ENCODE results near the gene KRT31.
"Not testable (repeated sequence)": the region's sequence is repeated elsewhere in the genome, so short reads cannot be mapped to it uniquely, and the experiment has no call there.

The KRT31 gene

DNA sequence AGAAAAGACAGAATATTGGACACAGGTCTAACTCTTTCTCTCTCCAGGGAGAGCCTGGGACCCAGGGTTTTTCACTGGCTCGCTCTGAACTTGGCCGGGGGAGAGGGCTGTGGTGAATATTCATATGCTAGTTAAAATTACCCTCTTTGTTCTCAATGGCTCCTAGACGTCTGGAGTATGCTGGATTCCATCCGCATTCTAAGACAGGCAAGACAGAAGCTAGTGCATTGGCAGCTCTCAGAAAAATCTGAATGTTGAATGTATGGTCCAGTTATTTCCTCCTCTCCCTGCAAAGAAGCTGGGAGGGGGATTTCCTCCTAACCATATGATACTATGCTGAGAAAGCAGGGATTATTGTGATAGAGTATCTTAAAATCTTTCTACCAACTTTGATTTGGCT is 9.7 kb downstream of the KRT31 start:
- no peak for DNase-seq (ENCODE audit: low read depth)

DNA sequence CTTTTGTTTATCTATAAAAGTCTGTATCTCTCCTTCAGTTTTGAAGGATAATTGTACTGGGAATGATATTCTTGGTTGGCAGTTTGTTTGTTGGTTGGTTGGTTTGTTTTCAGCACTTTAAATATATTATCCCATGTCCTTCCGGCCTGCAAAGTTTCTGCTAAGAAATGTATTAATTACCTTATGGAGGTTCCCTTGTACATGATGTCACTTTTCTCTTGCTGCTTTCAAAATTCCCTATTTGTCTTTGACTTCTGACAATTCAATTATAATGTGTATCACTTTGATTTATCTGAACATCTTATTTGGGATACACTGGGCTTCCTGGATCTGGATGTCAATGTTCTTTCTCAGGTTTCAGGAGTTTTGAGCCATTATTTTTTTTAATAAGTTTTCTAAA is 11.2 kb downstream of the KRT31 start:
- DNase-seq (ENCODE audit: low read depth), result no peak

DNA sequence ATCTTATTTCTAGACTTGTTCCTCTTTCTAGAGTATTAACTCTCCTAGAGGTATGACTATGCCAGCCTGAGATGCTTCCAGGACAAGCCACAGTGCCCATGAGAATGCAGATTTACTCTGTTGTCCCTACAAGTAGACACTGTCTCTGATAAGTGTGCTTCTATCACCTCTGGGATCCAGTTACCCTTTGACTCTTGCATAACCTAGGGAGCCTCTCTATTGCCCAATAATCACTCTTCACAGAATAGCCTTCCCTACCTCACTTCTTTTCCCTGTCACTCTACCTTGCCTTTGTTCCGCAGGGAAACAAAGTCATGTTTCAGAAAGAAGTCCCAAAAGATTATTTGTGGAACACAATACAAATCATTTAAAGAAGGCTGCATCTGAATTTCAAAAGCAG is 13.7 kb downstream of the KRT31 start:
- no peak for DNase-seq (ENCODE audit: low read depth)

DNA sequence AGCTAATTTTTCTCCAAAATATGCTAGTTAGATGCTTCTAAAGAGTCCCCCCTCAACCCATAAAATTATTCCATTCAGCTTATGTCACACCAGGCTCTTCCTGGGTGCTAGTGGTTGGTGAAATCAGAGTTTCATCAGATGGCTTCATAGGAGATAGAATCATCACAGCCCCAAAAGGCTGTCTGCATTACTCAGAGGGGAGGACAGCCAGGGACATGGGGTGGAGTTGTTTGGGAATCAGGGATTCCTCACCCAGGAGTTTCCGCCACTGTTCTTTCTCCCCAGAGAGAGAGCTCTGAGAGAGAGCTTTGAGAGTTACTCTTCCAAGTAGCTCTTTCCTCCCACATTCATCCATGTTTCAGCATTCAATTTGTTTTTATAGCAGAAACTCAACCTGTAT is 15.0 kb downstream of the KRT31 start:
- DNase-seq (ENCODE audit: low read depth), result no peak

DNA sequence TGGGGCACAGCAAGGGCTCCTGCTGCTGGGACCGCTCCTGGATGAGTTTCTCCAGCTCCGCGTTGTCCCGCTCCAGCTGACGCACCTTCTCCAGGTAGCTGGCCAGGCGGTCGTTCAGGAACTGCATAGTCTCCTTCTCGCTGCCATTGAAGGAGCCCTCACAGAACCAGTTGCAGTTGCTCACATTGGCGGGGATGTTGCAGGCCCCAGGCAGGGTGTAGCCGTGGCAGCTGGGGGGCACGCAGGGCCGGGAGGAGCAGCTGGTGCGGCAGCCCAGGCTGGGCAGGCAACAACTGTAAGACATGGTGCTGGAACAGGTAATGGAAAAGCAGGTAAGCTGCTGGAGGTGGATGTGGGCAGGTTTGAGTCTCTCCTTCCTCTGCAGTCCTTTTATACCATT is 15.5 kb downstream of the KRT31 start, which contains the start of gene KRT34:
KRT34 (minus strand) TSS at position 364 of the 400 bp plus-strand sequence; CDS start at position 304, 60 bp downstream.
- not testable (repeated sequence) for DNase-seq (ENCODE audit: low read depth)

DNA sequence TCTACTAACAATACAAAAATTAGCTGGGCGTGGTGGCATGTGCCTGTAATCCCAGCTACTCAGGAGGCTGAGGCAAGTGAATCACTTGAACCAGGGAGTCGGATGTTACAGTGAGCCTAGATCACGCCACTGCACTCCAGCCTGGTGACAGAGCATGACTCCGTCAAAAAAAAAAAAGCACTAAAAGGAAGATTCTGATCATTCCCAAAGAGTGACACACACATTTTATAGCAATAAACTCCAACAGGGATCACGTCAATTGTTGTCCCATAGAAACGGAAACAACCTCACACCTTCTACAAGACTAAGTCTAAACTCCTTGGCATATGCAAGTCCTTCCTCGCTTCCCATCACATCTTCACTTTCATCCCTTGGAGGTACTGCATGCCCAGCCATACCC is 17.3 kb downstream of the KRT31 start:
- not testable (repeated sequence) for DNase-seq (ENCODE audit: low read depth)

DNA sequence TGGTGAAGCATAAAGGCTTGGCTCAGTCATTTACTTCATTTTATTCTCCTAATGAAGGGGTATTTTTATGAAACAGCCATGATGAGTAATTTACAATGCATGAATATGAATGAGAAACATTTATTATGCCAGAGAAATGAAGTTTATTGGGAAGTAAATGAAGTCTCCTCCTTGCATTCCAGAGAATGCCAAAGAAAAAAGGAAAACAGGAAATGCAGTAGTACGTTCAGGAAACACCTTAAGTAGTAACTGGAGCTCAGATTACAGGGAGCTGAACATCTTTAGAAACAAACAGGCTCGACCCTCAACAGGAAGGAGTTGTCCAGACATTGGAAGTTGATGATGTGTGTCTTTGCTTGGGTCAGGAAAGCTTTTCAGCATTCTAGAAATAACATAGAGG is 19.9 kb downstream of the KRT31 start:
- DNase-seq (ENCODE audit: low read depth), result no peak

DNA sequence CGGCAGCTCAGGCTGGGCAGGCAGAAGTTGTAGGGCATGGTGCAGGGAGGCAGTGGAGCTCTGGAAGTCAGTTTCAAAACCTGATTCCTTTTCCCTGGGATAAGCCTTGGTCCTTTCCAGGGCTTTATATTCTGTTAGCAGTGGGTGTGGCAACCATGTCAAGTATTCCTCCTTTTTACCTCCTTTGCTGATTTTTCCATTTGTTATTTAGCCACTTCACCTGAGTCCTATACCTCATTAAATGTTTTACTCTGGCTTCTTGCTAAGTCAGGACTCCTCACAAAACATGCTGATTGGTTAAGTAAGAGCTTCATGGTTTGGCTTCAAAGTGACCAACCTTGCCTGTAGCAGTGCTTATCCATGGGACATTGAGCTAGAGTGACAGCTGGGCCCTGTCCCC is 27.7 kb downstream of the KRT31 start, which contains the start of gene KRT33B:
KRT33B (minus strand) TSS at position 101 of the 400 bp plus-strand sequence; CDS start at position 38, 63 bp downstream.
- no peak for DNase-seq (ENCODE audit: low read depth)

DNA sequence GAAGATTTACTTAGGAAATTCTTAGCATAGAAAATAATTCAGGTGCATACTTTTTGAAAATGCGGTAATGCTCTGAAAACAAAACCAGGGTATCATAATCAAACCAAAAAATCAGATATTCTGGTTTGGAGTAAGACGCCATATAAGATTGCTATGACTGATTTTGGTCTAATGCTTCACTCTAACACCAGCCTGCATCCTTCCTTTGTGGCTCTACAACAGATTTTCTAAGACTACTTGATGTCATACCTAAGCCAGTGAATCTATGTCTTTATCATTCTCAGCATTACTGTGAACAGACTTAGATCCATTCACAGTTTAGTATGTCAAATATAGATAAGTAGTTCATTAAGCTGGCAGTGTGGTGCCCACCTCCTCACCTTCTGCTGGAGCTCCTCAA is 28.4 kb downstream of the KRT31 start:
- no peak for DNase-seq (ENCODE audit: low read depth)

DNA sequence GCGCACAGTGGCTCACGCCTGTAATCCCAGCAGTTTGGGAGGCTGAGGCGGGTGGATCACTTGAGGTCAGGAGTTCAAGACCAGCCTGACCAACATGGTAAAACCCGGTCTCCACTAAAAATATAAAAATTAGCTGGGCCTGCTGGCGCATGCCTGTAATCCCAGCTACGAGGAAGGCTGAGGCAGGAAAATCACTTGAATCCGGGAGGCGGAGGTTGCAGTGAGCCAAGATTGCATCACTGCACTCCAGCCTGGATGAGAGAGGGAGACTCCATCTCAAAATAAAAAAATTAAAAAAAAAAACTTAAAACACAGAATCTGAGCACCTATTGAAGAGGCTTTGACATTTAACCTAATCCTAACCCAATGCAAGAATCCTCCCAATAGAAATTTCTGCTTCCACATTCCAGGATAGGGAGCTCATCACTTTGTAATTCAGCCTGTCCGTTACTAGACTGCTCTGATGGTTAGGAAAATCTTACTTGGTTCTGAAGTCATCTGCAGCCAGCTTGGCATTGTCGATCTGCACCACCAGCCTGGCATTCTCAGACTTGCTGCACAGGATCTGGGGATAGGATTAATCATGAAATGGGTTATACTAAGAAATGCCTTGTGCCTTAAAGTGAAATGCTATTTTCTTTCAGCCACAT is 29.9 kb downstream of the KRT31 start:
- DNase-seq (ENCODE audit: low read depth), result no peak

DNA sequence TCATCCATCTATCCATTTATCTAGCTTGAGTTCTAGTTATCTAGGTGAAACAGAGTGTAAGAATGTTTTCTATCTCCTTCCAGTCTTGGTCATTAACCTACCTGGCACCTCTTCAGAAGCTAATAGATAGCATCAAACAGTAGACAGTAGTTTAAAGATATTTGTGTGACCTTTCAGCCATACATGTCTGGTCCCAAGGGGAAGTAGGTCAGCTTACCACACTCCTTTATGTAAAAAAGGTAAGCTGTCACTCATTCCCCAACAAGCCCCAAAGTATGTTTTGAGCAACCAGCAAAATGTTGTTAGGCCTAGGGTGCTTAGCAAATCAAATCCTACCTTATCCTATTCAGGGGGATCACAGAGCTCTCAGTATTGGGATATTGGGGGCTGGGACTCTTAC is 31.3 kb downstream of the KRT31 start:
- no peak for DNase-seq (ENCODE audit: low read depth)

DNA sequence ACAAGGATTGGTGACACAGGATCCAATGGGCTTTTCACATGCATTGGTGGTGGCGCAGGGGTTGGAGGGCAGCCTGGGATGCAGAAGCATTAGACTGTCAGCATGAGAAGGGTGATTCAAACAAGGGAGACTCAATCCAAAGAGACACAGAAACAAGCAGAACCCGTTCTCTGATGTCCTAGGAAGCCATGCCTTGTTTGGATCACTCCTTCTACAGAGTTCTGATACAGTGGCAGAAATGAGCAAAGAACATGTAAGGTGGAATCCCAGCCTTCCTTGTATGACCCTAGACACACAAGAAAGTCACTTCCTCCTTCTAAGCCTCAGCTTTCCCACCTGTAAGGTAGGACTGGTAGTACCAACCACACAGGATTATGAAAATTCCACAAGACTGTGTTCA is 33.5 kb downstream of the KRT31 start:
- no peak for DNase-seq (ENCODE audit: low read depth)

DNA sequence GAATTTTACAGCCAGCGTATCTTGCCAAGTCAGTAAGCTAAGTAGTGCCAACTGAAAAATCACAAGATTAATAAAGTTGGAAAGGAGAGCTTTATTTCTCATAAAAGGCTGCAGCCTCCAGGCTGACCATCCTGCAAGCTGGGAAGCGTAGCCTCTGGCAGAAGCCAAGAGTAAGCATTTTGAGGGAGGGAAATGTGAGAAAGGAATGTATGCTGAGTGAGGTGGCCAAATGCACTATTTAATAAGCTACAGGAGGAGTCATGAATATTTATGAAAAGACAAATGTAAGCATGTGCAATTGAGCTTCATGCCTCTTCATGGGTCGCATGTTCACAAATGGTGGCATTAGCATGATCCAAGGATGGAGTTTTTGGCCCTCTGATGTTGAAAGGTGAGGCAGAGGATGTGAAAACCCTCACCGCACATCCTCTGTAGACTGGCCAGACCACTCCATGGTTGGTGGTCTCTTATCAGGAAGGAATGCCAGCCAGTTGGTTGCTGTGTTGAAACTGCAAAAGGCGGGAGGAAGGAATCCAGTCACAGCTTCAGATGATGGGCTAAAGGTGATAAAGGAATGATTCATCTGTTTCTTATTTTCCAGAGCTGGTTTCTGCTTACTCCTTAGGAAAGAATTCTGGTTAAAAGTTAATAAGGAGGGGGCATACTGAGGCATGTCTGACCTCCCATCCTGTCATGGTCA is 37.0 kb downstream of the KRT31 start:
- no peak for DNase-seq (ENCODE audit: low read depth)

DNA sequence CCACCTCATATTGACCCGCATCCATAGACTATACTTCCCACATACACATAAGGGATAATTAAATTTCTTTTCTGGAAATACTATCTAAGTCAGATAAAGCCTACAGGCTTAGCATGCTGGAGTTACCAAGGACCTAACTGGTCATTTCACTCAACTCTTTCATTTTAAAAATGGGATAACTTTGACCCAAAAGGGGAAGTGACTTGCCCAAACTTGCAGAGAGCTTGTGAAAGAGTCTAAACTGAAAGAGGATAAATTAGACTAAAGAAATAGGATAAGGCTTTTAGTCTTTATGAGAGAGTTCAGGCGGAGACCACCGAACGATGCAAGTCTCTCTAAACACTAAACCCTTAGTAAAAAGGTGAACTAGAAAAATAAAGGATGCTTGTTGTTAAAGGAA is 42.9 kb downstream of the KRT31 start:
- DNase-seq (ENCODE audit: low read depth), result no peak

DNA sequence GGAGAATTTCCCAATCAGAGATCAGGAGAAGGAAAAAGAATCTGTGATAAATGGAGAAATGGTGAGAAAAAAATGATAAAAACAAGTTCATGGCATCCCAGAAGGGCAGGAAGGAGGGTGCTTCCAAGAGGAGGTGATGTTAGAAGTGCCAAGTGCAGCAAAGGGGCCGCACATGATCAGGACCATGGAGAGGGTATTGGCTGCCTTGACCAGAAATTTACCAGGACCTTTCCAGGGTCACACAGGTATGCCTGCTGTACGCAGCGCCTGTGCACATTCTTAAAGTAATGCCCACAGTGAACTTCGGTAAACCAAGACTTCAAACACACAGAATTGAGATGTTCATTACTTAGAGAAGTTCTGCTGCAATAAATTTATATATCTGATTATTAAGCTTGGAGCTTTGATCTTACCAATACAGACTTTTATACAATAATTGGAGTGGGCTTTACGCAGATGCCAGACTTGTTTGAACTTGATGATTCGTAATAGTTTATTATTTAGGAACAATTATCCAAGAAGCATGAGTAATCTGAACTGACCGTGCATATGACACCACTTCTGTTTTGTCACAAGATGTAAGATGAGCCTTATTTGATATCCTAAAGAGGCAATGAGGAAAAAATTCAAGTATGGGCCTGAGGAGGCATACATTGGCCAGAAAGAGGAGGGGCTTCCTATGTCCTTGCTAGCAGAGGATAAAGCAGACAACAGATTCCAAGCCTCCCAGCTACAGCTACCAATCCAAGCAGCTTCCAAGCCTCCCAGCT is 44.6 kb downstream of the KRT31 start:
- no peak for DNase-seq (ENCODE audit: low read depth)

DNA sequence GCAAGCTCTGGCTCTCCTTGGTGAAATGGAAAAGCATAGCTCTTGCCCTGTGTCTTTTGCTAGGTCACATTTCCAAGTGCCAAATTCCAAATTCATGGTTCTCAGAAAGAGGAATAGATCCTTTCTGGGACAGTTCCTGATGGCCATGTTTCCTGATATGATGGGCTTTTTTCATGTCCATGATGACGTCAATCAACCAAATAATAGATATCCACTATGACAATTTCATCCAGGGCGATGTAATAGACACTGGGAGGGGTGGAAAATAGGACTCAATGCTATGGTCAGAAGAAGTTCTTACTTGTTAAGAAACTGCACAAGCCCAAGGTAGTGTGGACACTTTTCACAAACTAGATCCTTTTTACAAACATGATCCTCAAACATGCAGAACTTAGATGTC is 46.2 kb downstream of the KRT31 start:
- DNase-seq (ENCODE audit: low read depth), result no peak

DNA sequence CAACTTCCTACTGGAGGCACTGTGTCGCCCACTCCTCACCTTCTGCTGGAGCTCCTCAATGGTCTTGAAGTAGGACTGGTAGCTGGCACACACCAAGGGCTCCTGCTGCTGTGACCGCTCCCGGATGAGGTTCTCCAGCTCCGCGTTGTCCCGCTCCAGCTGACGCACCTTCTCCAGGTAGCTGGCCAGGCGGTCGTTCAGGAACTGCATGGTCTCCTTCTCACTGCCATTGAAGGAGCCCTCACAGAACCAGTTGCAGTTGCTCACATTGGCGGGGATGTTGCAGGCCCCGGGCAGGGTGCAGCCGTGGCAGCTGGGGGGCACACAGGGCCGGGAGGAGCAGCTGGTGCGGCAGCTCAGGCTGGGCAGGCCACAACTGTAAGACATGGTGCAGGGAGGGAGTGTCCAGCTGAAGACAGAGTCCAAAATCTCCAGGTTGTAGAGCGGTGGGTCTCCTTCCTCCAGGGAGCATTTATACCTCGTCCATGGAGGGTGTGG is 47.0 kb downstream of the KRT31 start, which contains the start of gene KRT33A:
KRT33A (minus strand) TSS at position 448 of the 498 bp plus-strand sequence; CDS start at position 387, 61 bp downstream.
- DNase-seq (ENCODE audit: low read depth), result not testable (repeated sequence)

DNA sequence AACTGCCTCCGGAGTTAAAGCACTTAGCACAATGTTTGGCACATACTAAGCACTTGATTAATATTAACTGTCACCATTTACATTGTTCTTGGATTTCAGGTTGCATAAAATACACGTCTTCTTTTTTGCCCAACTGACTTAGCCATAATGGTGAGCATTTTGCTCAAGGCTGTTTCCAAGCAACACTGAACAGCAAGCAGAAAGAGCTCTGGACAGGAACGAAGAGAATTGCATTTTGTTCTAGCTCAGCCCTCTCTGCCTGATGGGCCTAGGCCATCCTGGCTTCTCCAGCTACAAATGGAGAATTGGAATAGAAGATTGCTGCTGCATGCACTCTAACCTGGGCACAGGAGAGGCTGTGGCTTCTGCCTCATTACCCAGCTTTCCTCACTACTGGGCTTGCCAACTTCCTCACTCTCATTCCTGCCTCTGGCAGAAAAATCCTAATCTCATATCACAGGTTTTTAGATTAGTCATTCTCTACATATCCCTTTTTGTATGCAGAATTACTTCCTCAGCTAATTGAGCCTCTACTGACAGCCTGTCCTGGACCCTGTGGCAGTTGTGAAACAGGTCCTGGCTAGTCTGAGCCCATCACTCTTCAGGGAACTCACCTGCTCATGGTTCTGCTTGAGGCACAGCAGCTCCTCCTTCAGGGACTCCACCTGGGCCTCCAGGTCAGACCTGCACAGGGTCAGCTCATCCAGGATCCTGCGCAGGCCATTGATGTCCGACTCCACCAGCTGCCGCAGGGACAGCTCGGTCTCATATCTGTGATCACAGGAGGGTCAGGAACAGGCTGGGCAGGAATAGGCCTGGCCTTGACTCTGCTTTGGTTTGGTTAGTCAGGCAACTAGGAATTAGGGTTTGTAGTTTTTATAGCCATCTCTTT is 49.3 kb downstream of the KRT31 start:
- DNase-seq (ENCODE audit: low read depth), result no peak

DNA sequence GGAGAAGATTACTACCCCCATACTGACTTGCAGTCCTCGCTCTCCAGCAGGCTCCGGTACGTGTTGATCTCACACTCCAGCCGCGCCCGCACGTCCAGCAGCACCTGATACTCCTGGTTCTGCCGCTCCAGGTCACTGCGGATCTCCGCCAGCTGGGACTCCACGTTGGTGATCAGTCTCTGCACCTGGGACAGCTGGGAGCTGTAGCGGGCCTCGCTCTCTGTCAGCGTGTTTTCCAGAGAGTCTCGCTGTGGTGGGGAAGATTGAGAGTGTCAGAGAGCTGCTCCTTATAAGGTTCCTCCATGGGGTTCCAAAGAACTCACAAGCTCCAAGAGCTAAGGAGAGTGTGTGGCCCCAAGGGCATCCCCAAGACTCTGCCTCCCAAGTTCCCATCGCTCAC is 51.0 kb downstream of the KRT31 start:
- DNase-seq (ENCODE audit: low read depth), result not testable (repeated sequence)

DNA sequence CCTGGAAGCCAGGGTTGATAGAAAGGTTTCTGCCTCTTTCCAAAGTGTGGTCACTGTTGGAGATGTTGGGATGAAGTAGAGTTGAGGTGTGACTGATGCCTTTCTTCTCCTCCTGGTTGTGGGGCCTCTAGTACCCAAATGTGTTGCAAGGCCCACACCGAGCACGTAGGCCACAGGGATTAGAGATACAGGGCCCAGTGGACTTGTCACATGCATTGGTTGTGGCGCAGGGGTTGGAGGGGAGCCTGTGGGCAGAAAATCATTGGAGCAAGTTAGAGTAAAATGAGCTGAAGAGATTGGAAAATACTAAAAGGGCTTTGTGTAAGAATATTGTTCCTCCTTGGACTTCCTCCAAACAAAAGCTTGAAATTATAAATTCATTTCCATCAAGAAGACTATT is 51.4 kb downstream of the KRT31 start:
- no peak for DNase-seq (ENCODE audit: low read depth)
